Measurements from ENCODE around the gene APOM.

APOM gene

DNA sequence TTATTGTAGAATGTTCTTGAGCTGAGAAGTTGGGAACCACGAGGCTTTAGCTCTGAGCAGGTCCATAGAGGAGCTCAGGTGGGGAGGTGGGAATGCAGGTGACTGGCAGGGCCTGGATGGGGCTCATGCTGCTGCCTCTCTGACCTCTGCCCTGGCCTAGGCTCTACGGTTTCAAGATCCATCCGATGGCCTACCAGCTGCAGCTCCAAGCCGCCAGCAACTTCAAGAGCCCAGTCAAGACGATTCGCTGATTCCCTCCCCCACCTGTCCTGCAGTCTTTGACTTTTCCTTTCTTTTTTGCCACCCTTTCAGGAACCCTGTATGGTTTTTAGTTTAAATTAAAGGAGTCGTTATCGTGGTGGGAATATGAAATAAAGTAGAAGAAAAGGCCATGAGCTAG, 14.0 kb downstream of the APOM start, which contains the start of gene LY6G5B:
TSS of gene LY6G5B (plus strand) at position 301 of the 400 bp plus-strand sequence. CDS start 975 bp downstream, outside the sequence.
- DNase-seq = peak in 1 of 10 donors; percentile 31
- intact Hi-C loops (cut with DNase I) = no loop called here

DNA sequence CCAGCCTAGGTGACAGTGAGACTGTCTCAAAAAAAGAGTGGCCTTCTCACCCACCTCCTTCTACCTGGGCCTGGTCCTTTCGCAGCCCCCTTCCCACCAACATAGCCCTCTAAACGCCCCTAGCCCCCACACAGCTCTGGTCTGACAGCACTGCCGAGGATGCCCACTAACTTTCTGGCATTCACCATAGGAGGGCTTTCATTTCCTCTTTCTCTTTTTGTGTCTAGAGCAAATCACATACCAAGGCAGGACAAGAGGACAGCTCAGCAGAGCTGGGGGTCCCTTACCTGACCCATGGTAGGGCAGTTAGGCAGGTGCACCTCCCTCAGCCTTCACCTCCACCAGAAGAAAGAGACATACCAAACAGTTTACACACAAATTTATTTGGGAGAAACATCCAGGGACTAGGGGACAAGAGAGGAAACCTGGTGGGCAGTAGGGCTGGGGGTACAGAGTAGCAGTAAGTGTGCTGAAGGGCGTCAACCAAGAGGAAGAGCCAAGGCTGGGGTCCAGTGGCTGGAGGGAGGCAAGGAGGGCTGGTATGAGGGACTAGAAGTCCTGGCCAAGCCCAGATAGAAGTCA, 20.7 kb downstream of the APOM start:
- intact Hi-C loops (cut with DNase I) = no loop called here
- peak in 1 of 10 donors; percentile 21 for DNase-seq

DNA sequence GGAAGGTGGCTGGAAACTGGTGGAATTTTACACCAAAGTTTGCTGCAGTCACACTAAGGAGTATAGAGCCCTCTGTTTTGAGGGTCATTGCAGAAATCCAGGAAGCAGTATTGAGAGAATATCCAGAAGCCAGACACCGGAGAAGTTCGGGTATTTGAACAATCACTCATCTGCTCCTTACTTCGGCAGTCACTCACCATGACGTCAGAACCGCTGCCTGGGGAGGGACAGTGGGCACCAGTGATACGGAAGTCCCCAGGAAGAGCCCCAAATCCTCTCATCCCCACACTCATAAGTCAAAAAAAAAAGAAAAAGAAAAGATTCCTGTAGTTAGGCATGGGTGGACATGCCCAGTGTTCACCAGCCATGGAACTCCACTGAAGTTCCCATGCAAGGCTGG, 21.2 kb downstream of the APOM start:
- intact Hi-C loops (cut with DNase I) = no loop called here

DNA sequence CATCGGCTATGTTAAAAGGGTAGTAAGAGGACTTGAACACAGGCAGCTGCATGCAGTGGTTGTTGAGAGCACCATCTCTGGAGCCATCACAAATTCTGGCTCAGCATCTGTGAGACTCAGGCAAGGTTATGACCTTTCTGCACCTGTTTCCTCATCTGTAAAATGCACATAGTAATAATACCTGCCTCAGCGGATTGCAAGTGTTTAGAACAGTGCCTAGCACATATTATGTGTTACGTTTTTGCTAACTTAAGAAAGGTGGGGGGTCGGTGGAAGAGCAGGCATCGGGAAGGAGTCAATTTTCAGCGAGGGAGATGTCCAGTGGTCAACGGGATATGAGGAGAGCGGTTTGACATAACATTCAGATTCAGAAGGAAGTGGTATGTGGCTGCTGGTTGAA, 22.3 kb downstream of the APOM start:
- intact Hi-C loops (cut with DNase I) = no loop called here
- DNase-seq = no peak

More for the DNA sequence above, 21.2 kb downstream of the APOM start:
- DNase-seq = peak in 1 of 10 donors; percentile 1

DNA sequence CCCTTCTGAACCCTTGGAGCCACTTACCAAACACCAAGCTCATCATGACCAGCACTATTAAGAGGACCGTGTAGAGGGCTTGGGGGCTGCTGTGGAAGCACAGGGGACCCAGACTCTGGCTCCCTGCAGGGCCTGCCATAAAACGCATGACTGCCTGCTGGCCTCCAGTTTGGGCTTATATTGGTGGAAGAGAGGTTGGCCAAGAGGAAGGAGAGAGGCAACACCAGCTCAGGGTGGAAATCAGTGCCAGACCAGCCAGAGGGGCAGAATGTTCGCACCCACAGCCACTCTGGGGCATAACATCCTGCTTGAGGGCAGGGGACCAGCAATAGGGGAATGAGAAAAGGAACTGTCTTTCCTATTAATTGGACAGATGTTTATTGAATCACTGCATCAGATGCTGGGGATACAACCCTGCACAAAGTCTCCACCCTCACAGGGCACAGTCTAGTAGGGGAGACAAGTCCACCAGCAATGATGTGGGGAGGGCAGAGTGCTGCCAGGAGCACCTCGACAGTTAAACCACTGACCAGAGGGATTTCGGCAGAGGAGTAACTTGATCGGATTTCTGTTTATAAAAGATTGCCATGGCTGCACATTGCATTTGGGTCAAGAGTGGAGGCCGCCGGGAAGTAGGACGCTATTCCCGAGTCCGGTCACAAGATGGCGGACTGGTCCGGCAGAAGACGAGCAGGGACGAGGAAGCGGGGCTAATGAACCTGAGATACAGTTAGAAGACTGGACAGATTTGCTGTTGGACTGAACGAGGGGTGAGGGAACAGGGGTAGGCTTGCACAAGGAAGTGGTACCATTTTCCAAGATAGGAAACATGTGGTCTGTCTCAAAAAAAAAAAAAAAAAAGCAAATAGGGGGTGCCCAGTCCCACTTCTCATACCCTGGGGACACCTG, 24.8 kb downstream of the APOM start, which contains the start of gene LY6G5C:
TSS of gene LY6G5C (minus strand) at position 842 of the 909 bp plus-strand sequence. CDS start at position 148, 694 bp downstream.
- DNase-seq = peak; percentile 65 to 97 (median 81)
- intact Hi-C loops (cut with DNase I) = loop anchor here (2.0 to 5.0 kb wide), 2 partner anchors 154 to 272 kb away; no protein-coding TSS in a partner anchor

DNA sequence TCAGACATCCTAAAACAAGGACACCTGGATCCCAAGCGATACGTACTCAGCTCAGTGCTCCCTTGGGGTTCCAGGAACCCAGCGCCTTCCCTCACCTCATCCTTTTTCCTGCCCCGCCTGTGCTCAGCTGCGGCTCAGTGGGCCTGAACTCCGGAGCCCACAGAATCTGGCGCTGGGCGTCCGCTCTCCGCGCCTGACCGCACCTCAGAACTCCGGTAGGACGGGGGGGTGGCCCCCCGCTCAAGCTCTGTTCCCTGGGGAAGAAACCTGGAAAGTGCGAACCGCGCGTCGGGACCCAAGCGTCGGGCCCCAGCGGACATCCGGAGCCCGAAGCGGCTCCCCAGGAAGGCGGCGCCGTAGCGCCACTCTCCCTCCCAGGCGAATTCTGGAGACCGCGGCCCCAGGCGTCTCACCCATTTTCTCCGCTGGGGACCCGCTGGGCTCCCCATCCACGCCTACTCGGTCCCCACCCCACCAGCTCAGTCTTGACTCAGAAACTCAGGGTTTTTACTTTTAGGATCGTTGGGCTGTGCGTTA, 25.5 kb downstream of the APOM start:
- DNase-seq = peak in 8 of 10 donors; percentile 22 to 92 (median 52)
- intact Hi-C loops (cut with DNase I) = loop anchor here (2.0 to 5.0 kb wide), 2 partner anchors 154 to 271 kb away; no protein-coding TSS in a partner anchor

DNA sequence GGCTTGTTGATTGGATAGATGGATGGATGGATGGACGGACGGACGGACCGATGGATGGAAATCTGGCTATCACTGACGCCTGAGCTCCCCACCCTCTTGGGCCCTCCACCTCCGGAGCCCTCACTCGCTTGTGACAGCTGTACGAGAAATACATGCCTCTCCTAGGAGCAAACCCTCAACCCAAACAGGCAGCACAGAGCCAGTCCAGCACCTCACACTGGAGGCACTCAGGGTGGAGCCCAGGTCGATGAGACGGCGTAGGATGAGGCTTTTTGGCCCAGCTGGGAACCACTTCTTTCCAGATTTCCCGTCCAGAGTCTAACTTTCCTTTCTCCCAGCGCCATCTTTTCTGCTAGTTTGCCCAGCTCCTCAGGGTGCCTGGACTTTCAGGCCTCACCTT, 27.9 kb downstream of the APOM start:
- DNase-seq = no peak
- intact Hi-C loops (cut with DNase I) = loop anchor here (5.0 kb wide), 1 partner anchor 269 kb away; no protein-coding TSS in a partner anchor

DNA sequence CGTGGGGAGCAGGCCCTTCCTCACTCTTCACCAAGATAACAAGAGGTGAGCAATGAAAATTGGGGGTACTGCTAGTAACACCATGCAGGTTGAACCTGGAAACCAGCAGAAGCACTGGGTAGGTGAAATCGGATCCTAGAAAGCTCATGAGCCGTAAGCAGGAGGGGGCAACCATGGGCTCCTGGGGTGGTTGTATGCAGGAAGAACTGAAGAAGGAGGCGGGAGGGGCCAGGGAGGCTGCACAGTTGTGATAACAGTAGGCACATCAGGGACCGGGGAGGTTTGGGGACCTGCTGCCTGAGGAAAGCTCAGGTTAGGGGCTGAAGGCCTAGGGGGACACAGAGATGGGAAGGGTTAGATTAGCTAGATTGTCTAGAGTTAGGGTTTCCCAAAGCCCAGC, 30.8 kb downstream of the APOM start:
- DNase-seq = peak in 1 of 10 donors; percentile 35
- intact Hi-C loops (cut with DNase I) = no loop called here

DNA sequence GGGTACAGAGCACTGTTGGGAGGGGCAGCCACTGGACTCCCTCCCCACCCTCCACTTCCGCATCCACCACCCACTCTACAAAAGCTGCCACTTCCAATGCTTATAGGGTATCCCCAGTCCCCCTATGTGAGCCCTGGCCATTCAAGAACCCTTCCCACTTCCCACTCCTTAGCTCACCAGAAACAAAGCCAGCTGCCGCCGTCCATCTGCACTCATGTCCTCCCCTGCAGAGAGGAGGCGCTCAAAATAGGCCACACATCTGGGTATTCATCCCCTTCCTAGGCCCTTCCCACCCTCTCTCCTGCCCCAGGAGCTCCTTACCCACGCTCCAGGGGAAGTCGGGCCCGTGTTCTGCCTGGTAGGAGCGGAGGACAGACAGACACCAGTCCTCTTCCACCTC, 31.6 kb downstream of the APOM start:
- peak in 1 of 10 donors; percentile 57 for DNase-seq
- intact Hi-C loops (cut with DNase I) = no loop called here

DNA sequence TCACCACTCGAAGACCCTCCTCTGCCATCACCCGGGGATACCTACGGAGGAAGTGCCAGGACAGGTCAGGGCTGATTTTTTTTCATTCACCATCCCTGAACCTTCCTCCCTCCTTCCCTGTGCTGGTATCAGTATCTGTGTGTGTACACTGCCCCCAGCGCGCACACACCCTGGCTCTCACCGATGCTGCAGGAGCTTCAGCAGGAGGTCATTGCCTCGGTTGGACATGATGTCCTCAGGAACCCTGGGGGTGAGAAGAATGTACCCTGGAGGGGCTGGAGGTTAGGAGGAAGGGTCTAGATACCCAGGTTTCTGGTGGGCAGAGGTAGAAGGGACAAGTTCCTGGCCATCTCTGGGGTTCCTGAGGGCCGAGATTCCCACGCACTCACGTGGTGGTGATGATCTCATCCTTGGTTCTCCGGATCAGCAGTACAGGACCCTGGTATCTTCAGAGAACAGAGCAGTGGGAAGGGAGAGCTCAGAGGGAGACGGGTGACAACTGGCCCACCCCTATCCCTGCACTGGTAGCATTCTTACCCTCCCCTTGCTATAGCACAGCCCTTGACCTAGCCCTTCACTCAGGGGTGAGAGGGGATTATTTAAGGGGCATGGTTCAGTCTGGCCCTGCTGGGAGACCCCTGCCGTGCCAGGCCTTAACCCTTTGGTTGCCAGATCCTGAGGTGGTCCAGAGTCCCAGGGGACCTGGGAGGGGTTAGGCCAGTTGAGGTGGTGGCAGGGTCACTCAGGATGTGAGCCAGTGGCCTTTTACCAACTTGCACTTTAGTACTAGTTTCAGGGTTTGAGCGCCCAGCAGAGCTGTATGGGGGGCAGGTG, 32.4 kb downstream of the APOM start:
- DNase-seq = peak in 1 of 10 donors; percentile 63
- intact Hi-C loops (cut with DNase I) = no loop called here

DNA sequence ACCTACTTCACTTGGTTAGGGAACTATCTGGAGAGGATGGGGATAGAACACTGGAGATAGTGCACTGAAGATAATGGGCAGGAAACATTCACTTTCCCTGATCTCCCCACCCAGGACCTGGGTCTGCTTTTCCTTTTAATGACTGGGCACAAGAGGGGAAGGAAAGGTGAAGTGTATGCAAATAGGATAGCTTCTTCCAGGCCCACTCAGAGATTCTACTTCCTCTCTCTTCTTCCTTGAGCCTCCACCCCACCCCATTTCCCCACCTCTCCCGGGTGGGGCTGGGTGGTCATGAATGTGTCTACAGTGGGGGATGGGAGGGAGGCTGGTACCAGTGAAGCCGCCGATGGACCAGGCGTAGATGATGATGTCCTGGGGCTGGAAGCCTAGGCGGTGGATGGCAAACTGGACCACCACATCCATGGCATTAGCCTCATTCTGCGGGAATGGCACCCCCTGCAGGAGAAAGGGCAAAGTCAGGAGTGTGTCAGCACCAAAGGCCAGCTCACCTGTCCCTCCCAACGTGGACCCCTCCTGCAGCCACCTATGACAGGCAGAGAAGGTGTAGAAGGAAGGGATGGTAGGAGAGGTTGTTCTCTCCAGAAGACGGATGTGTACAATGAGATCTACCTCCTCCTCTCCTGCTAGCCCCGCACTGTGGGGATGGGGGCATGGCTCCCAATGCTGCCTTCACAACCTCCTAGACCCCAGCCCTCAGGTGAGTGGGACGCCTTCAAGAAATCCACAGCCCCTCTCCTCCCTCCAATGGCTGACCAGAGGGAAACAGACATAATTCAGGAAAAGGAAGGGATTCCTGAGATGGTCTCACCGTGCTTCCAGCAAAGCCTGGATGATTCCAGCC, 33.8 kb downstream of the APOM start:
- DNase-seq = peak in 1 of 10 donors; percentile 43
- intact Hi-C loops (cut with DNase I) = no loop called here

DNA sequence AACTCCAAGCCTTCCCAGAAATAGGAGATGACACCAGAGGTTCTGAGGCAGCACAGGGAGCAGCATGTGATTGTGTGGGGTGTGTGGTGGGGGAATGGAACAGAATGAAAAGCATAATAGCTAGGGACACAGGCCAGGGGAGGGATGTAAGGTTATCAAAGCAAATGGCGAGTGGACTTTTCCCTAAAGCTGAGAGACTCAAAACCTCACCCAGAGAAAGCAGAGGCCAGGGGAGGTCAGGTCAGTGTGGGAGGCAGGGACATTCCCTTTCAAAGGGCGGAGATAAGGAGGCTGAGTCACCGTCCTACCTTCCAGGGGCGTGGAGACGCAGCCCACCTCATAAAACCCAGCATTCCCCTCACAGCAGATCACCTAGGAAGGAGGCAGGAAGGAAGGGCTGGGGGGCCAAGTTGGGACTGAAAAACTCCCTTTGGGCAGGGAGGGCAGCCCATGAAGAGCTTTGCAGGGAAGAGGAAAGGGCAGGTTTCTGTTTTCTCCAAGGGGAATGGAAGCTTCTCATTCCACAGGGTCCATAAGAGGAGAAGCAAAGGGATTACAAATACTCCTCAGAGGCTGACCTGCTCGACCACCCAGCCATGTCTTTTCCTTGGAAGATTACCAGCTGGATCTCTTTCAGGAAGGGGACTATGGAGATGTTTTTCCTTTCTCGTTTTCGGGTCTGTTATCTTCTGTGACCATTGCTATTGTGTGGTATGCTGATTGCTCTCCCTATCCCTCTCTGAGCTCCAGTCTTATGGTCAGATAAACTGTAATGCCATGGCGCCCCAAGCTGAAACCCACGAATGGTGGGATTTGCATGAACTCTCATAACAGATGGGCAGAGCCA, 34.8 kb downstream of the APOM start:
- no peak for DNase-seq
- intact Hi-C loops (cut with DNase I) = no loop called here

DNA sequence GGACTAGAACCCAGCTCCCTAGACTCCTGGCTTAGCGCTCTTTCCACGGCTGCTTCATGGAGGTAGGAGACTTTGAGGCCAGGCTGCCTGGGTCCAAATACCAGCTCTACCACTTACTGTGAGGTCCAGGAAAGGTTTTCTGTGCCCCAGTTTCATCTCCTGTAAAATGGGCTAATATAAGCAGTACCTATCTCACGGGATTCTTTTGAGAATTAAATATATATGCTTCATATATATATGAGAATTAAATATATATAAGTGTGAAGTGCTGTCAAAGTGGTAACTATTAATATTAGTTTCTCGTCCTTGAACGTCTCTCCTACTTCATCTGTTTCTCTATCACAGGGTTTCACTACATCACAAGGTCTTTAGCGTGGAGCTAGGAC, 35.4 kb downstream of the APOM start:
- intact Hi-C loops (cut with DNase I) = no loop called here
- DNase-seq = peak in 2 of 10 donors; percentile 6 to 22

DNA sequence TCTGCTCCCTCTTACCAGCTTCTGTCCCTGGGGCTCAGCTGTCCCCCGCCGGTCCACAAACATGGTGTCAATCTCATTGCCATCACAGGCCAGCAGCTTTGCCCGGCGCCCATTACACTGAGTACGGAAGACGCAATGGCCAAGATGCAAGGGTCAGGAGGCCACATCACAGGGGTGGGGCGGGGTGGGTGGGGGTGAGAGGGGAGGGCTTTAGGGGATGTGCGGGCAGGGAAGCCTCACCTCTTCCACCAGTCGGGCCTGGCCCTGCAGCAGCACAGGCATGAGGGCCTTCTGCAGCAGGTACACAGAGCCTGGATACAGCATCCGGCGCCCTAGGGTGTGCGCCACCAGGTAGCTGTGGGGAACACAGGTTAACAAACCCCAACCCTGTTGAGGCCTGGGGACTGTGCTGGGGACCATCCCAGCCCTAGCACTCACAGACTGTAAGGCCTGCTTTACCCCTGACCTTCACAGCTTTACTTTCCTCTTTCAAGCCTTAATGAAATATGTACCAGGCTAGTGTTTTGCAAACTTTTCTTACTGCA, 35.9 kb downstream of the APOM start:
- peak in 2 of 10 donors; percentile 34 to 35 for DNase-seq
- intact Hi-C loops (cut with DNase I) = no loop called here

DNA sequence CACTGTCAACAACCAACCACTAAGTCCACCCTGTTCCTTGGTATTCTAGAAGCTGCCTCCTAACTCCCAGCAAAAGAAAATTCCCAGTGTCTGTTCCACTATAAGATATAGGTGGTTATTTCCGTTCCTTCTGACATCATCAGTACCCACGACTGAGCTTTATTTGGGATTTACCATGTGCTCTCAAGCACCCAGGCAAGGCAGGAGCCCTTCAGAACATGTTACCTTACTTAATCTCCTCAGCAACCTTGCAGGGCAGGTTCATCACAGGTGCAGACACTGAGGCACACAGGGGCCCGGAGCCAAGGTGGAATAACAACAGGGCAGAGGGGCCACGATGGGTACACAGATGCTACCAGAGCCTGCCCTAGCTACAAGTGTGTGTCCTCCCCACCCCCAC, 36.7 kb downstream of the APOM start:
- intact Hi-C loops (cut with DNase I) = no loop called here
- DNase-seq = peak in 1 of 10 donors; percentile 12

DNA sequence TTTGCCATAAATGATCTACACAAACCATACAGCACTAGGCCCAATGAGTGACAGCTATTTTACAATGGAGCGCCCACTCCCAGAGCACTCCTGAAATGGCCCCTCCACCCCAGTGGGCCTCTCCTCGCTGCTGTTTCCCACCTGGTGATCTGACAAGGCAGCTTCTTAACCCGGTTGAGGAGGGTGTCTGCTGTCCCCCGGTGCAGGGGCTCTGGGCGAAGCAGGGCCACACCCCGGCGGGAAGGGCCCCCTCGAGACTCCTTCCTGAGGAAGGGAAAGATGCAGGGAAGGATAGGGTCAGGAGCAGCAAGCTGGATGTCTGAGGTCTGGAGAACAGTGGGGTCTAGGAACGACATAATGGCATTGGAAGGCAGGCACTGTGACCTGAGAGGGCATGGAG, 37.2 kb downstream of the APOM start:
- intact Hi-C loops (cut with DNase I) = no loop called here
- DNase-seq = peak in 2 of 10 donors; percentile 23 to 73

DNA sequence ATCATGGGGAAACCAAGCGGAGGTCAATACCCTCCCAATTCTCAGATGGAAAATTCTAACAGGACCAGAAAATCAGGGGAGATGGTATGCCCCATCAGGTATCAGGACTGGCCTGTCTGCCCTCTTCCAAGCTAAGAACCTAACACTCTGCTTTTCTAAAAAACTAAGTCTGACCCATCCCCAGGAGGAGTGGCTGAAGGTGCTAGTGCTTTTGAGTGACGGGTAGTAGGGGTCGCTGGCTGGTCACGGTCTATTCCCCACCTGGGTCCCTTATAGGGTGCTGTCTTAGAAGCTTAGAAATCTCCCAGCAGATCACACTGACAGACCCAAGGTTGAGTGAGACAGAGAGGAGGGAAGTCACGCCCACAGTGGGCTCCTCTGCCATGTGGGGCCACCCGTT, 37.8 kb downstream of the APOM start:
- peak in 2 of 10 donors; percentile 19 to 43 for DNase-seq
- intact Hi-C loops (cut with DNase I) = no loop called here

DNA sequence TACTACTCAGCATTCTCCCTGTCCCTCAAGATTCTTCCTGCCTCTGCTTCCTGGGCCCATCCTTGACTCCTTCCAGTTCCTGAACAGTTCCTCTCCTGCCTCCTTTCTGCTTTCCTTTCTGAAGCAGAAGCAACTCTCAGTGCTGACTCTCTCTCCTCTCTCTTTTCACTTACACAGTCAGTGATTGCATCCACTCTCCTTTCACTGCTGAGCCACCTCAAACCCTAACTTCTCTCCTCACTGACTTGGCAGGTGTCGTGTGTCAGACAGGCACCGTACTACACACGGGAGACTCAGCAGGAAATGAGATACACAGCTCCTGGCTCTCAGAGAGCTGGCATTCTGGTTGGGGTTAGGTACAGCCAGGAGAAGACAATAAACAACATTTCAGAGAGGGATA, 41.9 kb downstream of the APOM start:
- peak in 1 of 10 donors; percentile 20 for DNase-seq
- intact Hi-C loops (cut with DNase I) = no loop called here

Data from posterior cingulate gyrus (tissue), 11 donors.